ENCODE measurements around the gene DOP1B. TPM values are rescaled to one million over a fixed set of nuclear protein-coding genes. Genes with fewer than 3 reads are reported as not detected.

The DOP1B gene
- total RNA-seq, 1 donor = 16.3 TPM

- no peak for TF ChIP-seq CTCF (IDR thresholded peaks at IDR 0.05; ENCODE audit: extremely low read depth, low read depth, low read length)
- no peak overlapping the region for H3K27ac ChIP-seq (ENCODE audit: low read depth, low read length)
- H3K9me3 ChIP-seq (ENCODE audit: low read depth, low read length) = no peaks in the 10 kb centered on the region
- no peaks in the 10 kb centered on the region for H3K79me2 ChIP-seq (ENCODE audit: insufficient read depth, low read length)
- peaks cover 6% of the 10 kb centered on the region for H3K36me3 ChIP-seq (ENCODE audit: insufficient read depth, low read length)
- no peak overlapping the region for H3K4me2 ChIP-seq (ENCODE audit: insufficient read depth, low read length)
- no peaks in the 10 kb centered on the region for H4K20me1 ChIP-seq (ENCODE audit: insufficient read depth, low read length)
- no peaks in the 10 kb centered on the region for H3K27me3 ChIP-seq (ENCODE audit: insufficient read depth, low read length)
- peaks cover 12% of the 10 kb centered on the region for H3K4me1 ChIP-seq (ENCODE audit: insufficient read depth, low read length)
- no peak for DNase-seq (ENCODE audit: insufficient read length, low spot score, missing footprints)
- no peak overlapping the region for H3K4me3 ChIP-seq (ENCODE audit: insufficient read depth, low read length)
- H2AFZ ChIP-seq (ENCODE audit: low read length) = no peak overlapping the region
Measured at GRCh38 chr21:36148886-36149285, 7.7 kb upstream of the DOP1B start.

- Histone ChIP-seq H3K79me2 (ENCODE audit: insufficient read depth, low read length) (no peaks in the 10 kb centered on the region), H2AFZ (ENCODE audit: low read length) (peak overlapping the region; percentile 85), H3K36me3 (ENCODE audit: insufficient read depth, low read length) (peaks cover 6% of the 10 kb centered on the region), H3K4me2 (ENCODE audit: insufficient read depth, low read length) (peak overlapping the region; percentile 55), H3K27me3 (ENCODE audit: insufficient read depth, low read length) (no peaks in the 10 kb centered on the region), H3K4me1 (ENCODE audit: insufficient read depth, low read length) (peaks cover 12% of the 10 kb centered on the region), H3K27ac (ENCODE audit: low read depth, low read length) (no peak overlapping the region), H3K9me3 (ENCODE audit: low read depth, low read length) (no peaks in the 10 kb centered on the region), H4K20me1 (ENCODE audit: insufficient read depth, low read length) (no peaks in the 10 kb centered on the region), H3K4me3 (ENCODE audit: insufficient read depth, low read length) (no peak overlapping the region)
- TF ChIP-seq CTCF (IDR thresholded peaks at IDR 0.05; ENCODE audit: extremely low read depth, low read depth, low read length) = no peak
- DNase-seq (ENCODE audit: insufficient read length, low spot score, missing footprints) = no peak
Measured at GRCh38 chr21:36149788-36150711, 6.6 kb upstream of the DOP1B start.

GRCh38 chr21:36155603-36156338, 853 bp upstream of the DOP1B start:
- H3K36me3 ChIP-seq (ENCODE audit: insufficient read depth, low read length) = no peaks in the 10 kb centered on the region
- H4K20me1 ChIP-seq (ENCODE audit: insufficient read depth, low read length) = no peaks in the 10 kb centered on the region
- peak overlapping the region; percentile 87 for H3K4me3 ChIP-seq (ENCODE audit: insufficient read depth, low read length)
- peak overlapping the region; percentile 94 for H3K4me2 ChIP-seq (ENCODE audit: insufficient read depth, low read length)
- no peak for DNase-seq (ENCODE audit: insufficient read length, low spot score, missing footprints)
- H2AFZ ChIP-seq (ENCODE audit: low read length) = peak overlapping the region; percentile 93
- H3K27ac ChIP-seq (ENCODE audit: low read depth, low read length) = no peak overlapping the region
- no peaks in the 10 kb centered on the region for H3K27me3 ChIP-seq (ENCODE audit: insufficient read depth, low read length)
- no peak for TF ChIP-seq CTCF (IDR thresholded peaks at IDR 0.05; ENCODE audit: extremely low read depth, low read depth, low read length)
- no peaks in the 10 kb centered on the region for H3K9me3 ChIP-seq (ENCODE audit: low read depth, low read length)
- H3K4me1 ChIP-seq (ENCODE audit: insufficient read depth, low read length) = peaks cover 8% of the 10 kb centered on the region
- peaks cover 28% of the 10 kb centered on the region for H3K79me2 ChIP-seq (ENCODE audit: insufficient read depth, low read length)

- no peaks in the 10 kb centered on the region for H3K27me3 ChIP-seq (ENCODE audit: insufficient read depth, low read length)
- H3K9me3 ChIP-seq (ENCODE audit: low read depth, low read length) = no peaks in the 10 kb centered on the region
- H3K4me3 ChIP-seq (ENCODE audit: insufficient read depth, low read length) = peak overlapping the region; percentile 88
- no peaks in the 10 kb centered on the region for H3K36me3 ChIP-seq (ENCODE audit: insufficient read depth, low read length)
- peaks cover 1% of the 10 kb centered on the region for H4K20me1 ChIP-seq (ENCODE audit: insufficient read depth, low read length)
- peak overlapping the region; percentile 93 for H2AFZ ChIP-seq (ENCODE audit: low read length)
- peaks cover 8% of the 10 kb centered on the region for H3K4me1 ChIP-seq (ENCODE audit: insufficient read depth, low read length)
- no peak overlapping the region for H3K27ac ChIP-seq (ENCODE audit: low read depth, low read length)
- no peak for TF ChIP-seq CTCF (IDR thresholded peaks at IDR 0.05; ENCODE audit: extremely low read depth, low read depth, low read length)
- peaks cover 31% of the 10 kb centered on the region for H3K79me2 ChIP-seq (ENCODE audit: insufficient read depth, low read length)
- peak overlapping the region; percentile 94 for H3K4me2 ChIP-seq (ENCODE audit: insufficient read depth, low read length)
- DNase-seq (ENCODE audit: insufficient read length, low spot score, missing footprints) = peak; percentile 99
Measured at GRCh38 chr21:36156339-36156814, 247 bp upstream of the DOP1B start.
